NCI-H2107 (cell line): ENCODE results near the gene IGSF3.

Experiments used
- DNase-seq: peaks from one replicate; lab custom pipeline; 2025; lab: John Stamatoyannopoulos, UW

IGSF3 gene

GRCh38 chr1:116554924-116555323 is 112.6 kb downstream of the IGSF3 start:
- DNase-seq = no peak

- no peak for DNase-seq
These were observed 114.0 kb downstream of the IGSF3 start for GRCh38 chr1:116553386-116554115.

- no peak for DNase-seq
These were observed 121.1 kb downstream of the IGSF3 start for GRCh38 chr1:116546354-116546977.

- no peak for DNase-seq
These were observed 122.2 kb downstream of the IGSF3 start for GRCh38 chr1:116545359-116545705.

GRCh38 chr1:116544588-116545358 is 122.8 kb downstream of the IGSF3 start:
- no peak for DNase-seq

- no peak for DNase-seq
These were observed 127.4 kb downstream of the IGSF3 start for GRCh38 chr1:116540088-116540487.

GRCh38 chr1:116538544-116538943 is 129.0 kb downstream of the IGSF3 start:
- DNase-seq = no peak

GRCh38 chr1:116537898-116538297 is 129.6 kb downstream of the IGSF3 start:
- no peak for DNase-seq

GRCh38 chr1:116537040-116537831 is 130.3 kb downstream of the IGSF3 start:
- DNase-seq = no peak

GRCh38 chr1:116534014-116534739 is 133.4 kb downstream of the IGSF3 start:
- no peak for DNase-seq

- no peak for DNase-seq
These were observed 134.1 kb downstream of the IGSF3 start for GRCh38 chr1:116533429-116533820.

GRCh38 chr1:116532671-116533428 is 134.7 kb downstream of the IGSF3 start:
- no peak for DNase-seq

- DNase-seq = no peak
These were observed 135.6 kb downstream of the IGSF3 start for GRCh38 chr1:116531917-116532316.

GRCh38 chr1:116529681-116530080 is 137.9 kb downstream of the IGSF3 start:
- no peak for DNase-seq

GRCh38 chr1:116529199-116529631 is 138.3 kb downstream of the IGSF3 start:
- DNase-seq = no peak

- DNase-seq = no peak
These were observed 139.0 kb downstream of the IGSF3 start for GRCh38 chr1:116528329-116529083.

GRCh38 chr1:116525440-116525839 is 142.1 kb downstream of the IGSF3 start:
- DNase-seq = no peak
